HG02870 (cell line): ENCODE data around the gene RPL7L1.
"Not testable (repeated sequence)": the region's sequence is repeated elsewhere in the genome, so short reads cannot be mapped to it uniquely, and the experiment has no call there.

Experiments
- ATAC-seq: cut with Tn5 transposase; IDR thresholded peaks from one replicate; pipeline ENCODE4 v1.9.1; 2021; ENCODE audit warnings: mild to moderate bottlenecking, moderate library complexity; ENCODE audit not compliant: unreplicated experiment

The RPL7L1 gene

DNA sequence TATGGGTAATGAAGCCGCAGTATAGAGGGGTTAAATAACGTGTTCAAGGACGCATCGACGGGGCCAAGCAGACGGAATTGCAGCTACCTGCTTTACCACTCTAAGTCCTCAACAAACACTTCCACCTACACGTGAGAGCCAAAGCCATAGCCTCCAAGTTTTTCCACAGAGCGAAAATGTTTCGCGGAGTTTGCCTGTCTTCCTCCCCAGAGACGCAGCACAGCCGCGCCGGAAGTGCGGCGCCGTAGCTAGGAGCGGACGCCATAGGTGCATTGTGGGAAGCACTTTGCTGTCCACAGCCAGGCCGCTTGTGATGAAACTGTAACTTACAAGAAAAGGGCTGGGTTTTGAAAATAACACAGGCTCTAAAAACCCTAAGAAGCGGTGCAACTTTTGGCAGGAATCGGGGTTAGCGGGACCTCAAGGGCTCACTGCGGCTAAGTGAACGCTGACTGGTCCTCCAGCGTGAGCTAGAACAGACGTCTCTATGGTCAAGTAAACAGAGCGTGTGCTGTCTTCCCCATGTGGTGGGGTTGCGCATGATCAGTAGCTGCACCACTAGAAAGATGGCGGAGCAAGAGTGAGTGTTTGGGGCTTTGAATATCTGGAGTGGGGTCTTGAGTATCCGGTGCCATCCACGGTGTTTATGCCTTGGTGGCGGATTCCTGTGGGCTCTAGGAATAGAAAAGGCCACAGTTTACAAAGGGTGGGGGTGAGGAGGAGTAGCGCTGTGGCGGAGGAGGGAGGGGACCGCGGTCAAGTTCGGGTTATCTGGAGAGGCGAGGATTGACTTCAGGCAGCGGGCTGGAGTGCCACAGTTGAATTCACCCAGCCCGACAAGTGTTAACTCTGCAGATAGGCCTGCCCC, at the start of gene RPL7L1:
RPL7L1 (plus strand) TSS at position 245 of the 868 bp plus-strand sequence; CDS start at position 540, 295 bp downstream.
- ATAC-seq, result peak; percentile 88

DNA sequence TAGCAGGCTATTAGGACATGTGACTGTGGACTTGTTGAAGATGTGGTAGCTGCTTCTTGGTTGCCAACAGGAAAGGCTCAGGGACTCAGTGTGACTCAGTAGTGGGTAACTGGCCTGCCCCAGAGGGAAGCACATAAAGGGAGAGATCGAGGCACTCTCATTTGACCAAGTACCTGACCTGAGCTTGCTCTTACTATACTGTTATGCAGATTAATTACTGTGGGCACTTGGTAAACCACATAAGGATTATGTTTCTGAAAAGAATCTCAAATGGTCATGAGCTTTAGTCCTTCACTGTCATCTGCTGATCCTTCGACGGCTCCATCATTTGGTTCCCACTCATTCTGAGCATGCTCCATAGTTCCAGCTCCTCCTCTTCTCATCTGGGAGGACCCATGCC, 48.2 kb upstream of the RPL7L1 start:
- no peak for ATAC-seq

DNA sequence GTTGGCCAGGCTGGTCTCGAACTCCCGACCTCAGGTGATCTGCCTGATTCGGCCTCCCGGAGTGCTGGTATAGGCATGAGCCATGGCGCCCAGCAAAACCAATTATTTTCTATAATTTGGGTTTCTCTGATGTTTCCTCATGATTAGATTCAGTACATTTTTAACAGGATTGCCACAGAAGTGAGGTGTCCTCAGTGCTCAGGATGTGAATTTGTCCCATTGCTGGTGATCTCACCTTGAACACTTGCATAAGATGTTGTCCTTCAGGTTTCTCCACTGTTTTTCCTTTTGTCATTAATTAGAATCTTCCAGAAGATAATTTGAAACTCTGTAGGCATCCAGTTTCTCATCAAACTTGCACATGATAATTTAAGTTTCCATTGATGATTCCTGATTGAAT, 45.4 kb upstream of the RPL7L1 start:
- no peak for ATAC-seq

DNA sequence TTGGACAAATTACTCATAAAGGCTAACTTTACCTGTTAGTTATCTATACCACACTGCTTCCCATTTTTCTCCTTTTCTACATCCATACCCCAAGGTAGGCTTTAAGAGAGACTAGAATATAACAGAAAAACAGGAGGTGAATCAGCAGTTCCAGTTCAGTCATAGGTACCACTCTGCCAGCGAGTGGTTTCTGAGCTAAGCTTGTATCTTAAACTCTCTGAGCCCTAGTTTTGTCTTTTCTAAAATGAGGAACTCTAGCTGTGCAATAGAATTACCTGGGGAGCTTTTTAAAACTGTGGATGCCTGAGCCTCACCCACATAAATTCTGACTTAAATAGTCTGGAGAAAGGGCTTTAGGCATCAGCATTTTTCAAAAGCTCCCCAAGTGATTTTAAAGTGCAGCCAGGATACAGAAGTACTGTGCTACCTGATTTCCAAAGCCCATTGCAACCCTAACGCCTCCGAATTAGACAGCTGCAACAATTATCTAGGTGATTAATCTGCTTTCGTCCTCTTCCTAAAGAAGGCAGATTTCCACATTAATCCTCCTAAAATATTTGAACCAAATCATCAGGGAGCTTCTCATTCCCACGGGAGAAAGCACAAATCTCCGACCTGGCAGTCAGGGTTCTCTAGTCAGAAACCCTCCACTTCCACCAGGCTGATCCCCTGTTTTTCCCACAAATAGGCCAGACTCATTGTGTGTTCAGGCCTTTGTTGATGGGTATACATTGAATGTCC, 37.4 kb upstream of the RPL7L1 start:
- no peak for ATAC-seq

DNA sequence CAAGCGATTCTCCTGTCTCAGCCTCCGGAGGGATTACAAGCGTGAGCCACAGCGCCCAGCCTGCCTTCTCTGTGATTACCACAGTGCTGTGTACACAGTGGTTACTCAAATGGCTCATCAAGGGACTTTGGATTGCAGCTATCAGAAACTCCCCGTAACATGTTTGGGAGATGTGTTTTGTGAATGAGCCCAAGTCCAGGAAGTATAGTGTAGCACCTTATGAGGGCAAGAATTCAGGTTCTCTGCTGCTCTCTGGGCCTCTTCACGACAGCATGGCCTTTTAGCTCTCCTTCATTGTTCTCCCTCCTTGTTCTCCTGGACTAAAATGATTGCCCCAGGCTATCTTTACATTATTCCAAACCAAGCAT, 34.1 kb upstream of the RPL7L1 start:
- ATAC-seq, result no peak

DNA sequence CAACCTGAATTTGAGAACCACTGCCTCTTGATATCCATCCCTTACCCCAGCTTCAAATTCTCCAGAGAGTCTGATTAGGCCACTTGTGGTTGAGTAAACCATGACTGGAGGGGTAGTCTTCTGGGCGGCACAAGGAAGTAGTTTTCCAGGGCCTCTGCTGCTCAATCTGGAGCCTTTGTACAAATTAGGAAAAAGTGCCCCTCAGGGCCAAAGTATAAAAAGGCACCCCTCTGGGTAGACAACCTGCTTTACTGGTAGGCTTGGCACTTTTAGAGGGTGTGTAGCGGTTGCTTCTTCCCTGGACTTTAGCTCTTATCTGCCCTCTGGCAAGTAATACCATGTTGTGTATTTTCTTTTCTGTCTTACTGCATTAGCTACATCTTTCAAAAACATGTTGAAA, 32.9 kb upstream of the RPL7L1 start:
- ATAC-seq, result no peak

DNA sequence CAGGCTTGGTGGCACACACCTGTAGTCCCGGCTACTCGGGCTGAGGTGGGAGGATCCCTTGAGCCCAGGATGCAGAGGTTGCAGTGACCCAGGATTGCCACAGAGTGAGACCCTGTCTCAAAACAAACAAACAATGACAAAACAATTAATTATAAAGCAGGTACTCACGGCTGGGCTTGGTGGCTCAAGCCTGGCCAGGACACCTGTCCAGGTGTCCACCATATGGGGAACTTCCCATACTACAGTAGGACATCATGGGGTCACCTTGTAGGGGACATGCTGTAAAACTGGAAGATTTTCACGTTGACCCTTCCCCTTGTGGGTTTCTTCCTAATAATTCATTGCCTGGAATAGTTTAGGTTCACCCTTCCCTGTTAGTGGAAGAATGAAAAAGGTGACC, 30.7 kb upstream of the RPL7L1 start:
- no peak for ATAC-seq

DNA sequence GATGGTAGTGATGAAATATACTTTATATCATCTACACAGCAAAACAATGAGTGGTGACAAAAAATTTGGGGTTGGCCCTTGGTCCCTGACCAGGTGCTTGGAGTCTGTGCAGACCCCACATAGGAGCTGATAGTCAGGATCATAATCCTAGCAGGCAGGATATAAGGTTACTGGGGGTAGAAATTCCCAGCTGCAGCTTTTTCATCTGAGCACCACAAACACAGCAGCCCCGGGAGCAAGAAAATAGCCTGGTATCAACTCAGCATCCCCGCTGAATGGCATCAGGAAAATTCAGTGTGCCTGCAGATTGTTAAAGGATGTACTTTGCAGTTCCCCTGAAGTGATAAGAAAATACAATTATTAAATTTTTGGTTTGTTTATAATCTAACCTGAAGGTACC, 27.8 kb upstream of the RPL7L1 start:
- no peak for ATAC-seq

DNA sequence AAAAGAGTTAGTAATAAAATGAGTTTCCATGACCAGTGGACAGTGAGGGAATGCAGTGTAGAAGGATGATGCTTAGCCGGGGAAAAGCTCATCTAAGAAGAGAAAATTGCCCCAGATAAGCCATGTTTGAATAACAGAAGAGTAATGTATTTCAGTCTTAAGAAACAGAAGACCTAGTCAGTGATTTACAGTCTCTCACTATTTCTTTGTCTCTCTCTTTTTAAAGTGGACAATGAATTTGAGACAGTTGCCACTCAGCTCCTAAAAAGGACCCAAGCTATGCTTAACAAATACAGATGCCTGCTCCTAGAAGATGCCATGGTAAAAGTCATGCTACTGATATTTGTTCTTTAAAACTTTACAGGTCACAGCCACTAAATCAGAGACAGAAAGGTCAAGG, 19.4 kb upstream of the RPL7L1 start:
- no peak for ATAC-seq

DNA sequence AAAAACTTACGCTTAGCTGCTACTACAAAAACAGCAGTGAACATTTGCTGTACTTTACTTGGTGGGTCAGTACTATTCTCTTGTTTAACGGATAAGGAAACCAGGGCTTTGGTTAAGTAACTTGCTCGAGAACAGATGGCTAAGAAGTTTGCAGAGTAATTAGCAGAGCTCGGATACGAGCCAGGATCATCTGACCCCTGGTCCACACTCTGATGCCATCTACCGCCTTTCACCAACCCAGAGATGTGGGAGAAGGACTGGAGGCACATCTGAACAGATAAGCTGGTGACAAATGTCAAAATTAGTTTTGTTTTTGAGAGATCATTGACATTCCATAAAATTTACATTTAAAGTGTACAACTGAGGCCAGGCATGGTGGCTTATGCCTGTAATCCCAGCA, 18.9 kb upstream of the RPL7L1 start:
- no peak for ATAC-seq

DNA sequence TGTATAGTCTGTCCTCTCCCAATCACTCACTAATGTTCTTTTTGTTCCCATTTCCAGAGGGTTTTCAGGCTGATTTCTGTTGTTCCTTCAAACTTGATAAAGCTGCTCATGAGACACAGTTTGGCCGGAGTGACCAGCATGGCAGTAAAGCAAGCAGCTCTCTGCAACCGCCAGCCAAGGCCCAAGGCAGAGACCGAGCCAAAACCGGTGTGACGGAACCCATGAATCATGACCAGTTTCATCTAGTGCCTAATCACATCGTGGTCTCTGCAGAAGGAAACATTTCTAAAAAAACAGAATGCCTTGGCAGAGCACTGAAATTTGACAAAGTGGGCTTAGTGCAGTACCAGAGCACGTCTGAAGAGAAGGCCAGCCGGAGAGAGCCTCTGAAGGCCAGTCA, 14.8 kb upstream of the RPL7L1 start:
- no peak for ATAC-seq

DNA sequence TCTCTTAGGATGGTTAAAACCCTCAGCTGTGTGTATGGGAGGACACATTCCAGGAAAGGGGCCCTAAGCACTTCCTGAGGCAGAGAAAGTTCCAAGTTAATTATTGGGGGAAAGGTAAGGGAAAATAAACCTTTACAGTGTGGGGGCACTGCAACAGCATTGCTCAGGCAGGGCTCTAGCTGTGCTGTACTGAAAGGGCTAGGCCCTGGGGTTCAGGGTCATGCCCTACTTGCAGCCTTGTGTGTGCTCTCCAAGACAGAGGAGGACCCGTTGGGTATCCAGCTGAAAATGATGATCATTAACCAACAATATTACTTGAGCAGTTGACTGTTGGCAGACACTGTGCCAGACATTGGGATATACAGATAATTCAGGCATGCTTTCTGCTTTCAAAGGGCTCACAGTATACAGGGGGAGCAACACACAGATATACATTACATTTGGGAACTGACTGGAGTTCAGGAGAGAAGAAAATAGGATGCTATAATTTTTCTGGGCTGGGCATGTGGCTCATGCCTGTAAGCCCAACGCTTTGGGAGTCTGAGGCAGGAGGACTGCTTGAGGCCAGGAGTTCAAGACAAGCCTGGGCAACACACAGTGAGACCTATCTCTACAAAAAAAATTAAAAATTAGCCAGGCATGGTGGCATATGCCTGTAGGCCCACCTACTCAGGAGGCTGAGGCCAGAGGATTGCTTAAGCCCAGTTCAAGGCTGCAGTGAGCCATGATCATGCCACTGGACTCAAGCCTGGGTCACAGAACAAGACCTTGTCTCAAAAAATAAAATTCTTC, 9.1 kb upstream of the RPL7L1 start:
- ATAC-seq, result no peak

DNA sequence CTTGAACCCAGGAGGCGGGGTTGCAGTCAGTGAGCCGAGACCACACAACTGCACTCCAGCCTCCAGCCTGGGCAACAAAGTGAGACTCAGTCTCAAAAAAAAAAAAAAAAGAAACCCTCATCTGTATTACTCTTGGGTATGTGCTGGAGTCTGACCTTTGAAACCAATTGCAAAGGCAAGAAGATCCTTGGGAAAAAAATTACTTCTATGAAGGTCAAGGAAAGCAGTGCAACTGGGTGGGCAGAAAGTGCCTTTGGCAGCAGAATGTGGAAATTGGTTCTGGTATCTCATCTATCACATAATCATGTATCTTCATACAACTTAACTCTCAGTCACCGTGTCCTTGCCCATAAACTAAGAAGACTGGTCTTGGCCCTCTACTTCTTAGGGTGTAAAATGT, 7.7 kb upstream of the RPL7L1 start:
- ATAC-seq, result no peak

DNA sequence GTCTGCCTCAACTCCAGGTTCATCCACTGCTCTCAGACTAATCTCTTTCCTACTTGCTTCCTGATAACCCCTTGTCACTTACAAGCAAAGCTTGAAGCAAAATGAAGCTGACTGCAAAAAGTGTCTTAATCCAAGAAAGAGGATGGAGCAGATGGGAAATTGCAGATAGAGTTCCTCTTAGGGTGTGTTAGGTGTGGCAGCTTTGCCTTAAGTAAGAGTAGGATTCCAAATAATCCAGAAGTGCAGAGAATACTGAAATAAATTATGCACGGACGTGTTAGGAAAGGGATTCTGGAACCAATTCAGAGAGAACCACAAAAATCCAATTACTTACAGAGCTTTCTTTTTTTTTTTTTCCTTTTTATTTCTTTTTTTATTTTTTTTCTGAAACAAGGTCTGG, 6.1 kb upstream of the RPL7L1 start:
- no peak for ATAC-seq

DNA sequence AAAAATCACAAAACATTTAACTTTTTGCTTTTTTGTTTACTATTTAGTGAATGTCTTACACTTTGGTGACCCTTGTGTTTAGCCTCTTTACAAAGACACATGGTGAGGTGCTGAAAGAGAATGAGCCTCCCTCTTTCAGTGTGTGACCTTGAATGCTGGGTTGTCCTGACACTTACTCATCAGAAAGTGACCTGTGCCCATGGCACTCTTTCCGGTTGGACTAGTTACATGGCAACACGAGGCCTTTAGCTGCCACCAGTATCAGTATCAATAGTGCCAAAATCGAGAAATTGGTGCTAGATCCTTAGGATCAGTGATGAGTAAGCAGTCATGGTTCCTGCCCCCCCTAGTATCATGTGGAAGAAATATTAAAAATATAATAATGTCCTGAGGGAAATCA, 1.7 kb upstream of the RPL7L1 start:
- ATAC-seq, result no peak

DNA sequence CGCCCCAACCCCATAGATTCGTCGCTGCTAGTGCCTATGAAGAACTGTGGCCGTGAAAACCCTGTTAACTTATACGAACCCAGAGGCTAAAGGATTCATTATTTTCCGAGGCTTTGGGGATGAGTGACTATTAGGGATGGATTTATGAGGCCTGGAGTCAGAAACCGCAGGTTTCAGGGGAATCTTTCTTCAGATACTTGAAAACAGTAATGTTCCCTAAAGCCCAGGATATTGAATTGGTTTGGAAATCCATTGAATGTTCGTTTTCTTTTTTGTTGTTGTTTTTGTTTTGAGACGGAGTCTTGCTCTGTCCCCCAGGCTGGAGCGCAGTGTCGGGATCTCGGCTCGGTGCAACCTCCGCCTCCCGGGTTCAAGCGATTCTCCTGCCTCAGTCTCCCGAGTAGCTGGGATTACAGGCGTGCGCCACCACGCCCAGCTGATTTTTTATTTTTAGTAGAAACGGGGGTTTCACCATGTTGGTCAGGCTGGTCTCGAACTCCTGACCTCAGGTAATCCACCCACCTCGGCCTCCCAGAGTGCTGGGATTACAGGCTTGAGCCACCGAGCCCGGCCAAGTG, 913 bp downstream of the RPL7L1 start:
- not testable (repeated sequence) for ATAC-seq

DNA sequence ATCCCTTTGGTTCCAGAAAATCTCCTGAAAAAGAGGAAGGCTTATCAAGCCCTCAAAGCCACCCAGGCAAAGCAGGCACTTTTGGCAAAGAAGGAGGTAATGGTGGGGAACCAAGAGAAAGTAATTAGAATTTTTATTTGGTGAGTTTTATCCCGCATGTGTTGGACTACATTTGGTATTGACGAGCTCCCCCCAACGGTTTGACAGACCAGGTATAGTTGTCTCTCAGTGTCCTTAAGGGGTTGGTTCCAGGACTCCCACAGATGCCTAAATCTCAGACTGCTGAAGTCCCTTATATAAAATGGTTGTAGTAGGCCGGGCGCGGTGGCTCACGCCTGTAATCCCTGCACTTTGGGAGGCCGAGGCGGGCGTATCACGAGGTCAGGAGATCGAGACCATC, 1.5 kb downstream of the RPL7L1 start:
- not testable (repeated sequence) for ATAC-seq

DNA sequence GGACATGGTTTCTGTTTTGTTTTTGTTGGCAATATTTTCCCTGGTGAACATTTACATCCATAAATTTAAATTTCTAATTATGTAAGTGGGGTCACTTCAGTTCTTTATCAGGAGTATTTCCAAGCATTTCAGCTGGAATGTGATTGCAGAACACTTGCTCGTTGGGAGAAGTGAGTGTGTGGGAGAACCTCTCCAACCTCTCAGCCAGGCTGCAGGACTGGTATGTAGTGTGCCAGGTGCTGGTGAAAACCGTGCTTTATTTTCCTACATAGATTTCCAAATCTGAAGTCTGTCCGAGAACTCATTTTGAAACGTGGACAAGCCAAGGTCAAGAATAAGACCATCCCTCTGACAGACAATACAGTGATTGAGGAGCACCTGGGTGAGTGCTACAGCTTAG, 6.3 kb downstream of the RPL7L1 start:
- ATAC-seq, result no peak

DNA sequence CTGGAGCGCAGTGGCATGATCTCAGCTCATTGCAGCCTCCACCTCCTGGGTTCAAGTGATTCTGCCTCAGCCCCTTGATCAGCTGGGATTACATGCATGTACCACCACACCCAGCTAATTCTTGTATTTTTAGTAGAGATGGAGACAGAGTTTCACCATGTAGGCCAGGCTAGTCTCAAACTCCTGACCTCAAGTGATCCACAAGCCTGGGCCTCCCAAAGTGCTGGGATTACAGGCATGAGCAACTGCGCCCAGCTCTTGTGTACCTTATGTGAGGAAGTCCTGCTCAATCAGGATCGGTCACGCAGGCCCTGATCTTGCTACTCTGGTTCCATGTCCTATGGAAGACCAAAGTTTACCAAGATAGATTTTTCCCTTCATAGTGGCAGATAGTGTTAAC, 8.8 kb downstream of the RPL7L1 start:
- ATAC-seq, result not testable (repeated sequence)

DNA sequence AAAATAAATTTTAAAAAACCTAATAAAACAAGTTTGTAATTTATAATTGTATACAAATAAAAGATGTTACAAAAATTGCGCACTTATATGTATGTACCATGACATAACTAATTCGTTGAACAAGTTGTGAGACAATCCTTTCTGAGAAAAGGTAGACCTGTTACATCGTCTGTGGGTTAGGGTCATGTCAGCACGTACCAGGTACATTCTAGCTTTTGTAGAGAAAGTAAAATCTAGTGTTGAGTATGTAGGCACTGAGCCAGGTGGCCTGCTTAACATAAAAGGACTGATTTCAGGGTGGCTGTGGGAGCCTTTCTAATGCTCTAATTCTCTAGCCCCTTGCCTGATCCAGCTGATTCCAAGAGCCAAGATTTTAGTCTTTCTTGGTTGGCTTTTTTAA, 10.4 kb downstream of the RPL7L1 start:
- no peak for ATAC-seq
